HEK293T (cell line): ENCODE data around the gene ZMAT3.

Source experiments
- ARNT ChIP-seq: fragments of 450-650 bp; IDR thresholded peaks from 2 replicates; pipeline ENCODE4 v1.6.1; 2017; ENCODE audit warnings: mild to moderate bottlenecking
- BHLHE40 ChIP-seq: fragments of 450-650 bp; IDR thresholded peaks from 2 replicates; pipeline ENCODE4 v1.6.1; 2016; ENCODE audit warnings: mild to moderate bottlenecking, moderate library complexity, borderline replicate concordance
- CTBP1 ChIP-seq: fragments of 450-650 bp; IDR thresholded peaks from 2 replicates; pipeline ENCODE4 v1.6.1; 2016; ENCODE audit warnings: borderline replicate concordance
- ELF4 ChIP-seq: fragments of 450-650 bp; IDR thresholded peaks from 2 replicates; pipeline ENCODE4 v1.6.1; 2017; ENCODE audit warnings: antibody characterized with exemption
- FOXA1 ChIP-seq: fragments of 450-650 bp; IDR thresholded peaks from 2 replicates; pipeline ENCODE4 v1.6.1; 2016; ENCODE audit warnings: mild to moderate bottlenecking
- FOXK2 ChIP-seq: fragments of 450-650 bp; IDR thresholded peaks from 2 replicates; pipeline ENCODE4 v1.6.1; 2016; ENCODE audit warnings: mild to moderate bottlenecking
- FOXM1 ChIP-seq: fragments of 450-650 bp; IDR thresholded peaks from 2 replicates; pipeline ENCODE4 v1.6.1; 2017; ENCODE audit warnings: mild to moderate bottlenecking, borderline replicate concordance
- HDGF ChIP-seq: fragments of 450-650 bp; IDR thresholded peaks from 2 replicates; pipeline ENCODE4 v1.6.1; 2017; ENCODE audit warnings: antibody characterized with exemption, borderline replicate concordance
- L3MBTL2 ChIP-seq: fragments of 450-650 bp; conservative IDR thresholded peaks from 2 replicates; pipeline ENCODE4 v1.6.1; 2016; ENCODE audit warnings: mild to moderate bottlenecking
- NFRKB ChIP-seq: fragments of 450-650 bp; IDR thresholded peaks from 2 replicates; pipeline ENCODE4 v1.6.1; 2016; ENCODE audit warnings: mild to moderate bottlenecking, moderate library complexity
- PKNOX1 ChIP-seq: fragments of 450-650 bp; IDR thresholded peaks from 2 replicates; pipeline ENCODE4 v1.6.1; 2016
- SP1 ChIP-seq: fragments of 450-650 bp; IDR thresholded peaks from 2 replicates; pipeline ENCODE4 v1.6.1; 2017
- SUZ12 ChIP-seq: fragments of 450-650 bp; IDR thresholded peaks from 2 replicates; pipeline ENCODE4 v1.6.1; 2016; ENCODE audit warnings: mild to moderate bottlenecking
- TARDBP ChIP-seq: fragments of 450-650 bp; IDR thresholded peaks from 2 replicates; pipeline ENCODE4 v1.6.1; 2016

GRCh38 chr3:179072100-179072438, 460 bp upstream of the ZMAT3 start:
- TF ChIP-seq FOXM1 (no peak), ARNT (no peak), SP1 (no peak), FOXA1 (no peak), HDGF (no peak), CTBP1 (no peak), FOXK2 (no peak), TARDBP (no peak), BHLHE40 (no peak), SUZ12 (no peak), L3MBTL2 (no peak), ELF4 (no peak), NFRKB (no peak), PKNOX1 (no peak)
